ENCODE data around the gene STMN1.
A peak's percentile ranks its signal among the peaks of the same experiment; 100 is the strongest.

Gene STMN1

DNA sequence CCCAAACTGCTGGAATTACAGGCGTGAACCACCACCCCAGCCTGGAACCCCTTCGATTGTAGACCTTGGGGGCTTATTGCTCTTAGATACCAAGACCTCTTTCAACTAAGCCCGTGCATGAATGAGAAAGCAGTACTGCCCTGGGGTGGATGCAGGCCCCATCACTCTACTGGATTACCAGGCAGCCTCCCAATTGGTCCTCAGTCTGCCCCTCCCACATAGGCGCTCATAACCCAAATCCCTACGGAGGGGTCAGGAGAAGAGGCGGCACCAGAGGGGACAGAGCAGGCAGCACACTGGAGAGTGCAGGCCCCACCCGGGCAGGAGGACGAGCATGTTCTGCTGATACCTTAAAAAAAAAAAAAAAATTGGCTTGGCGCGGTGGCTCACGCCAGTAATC, 12.4 kb upstream of the STMN1 start:
- DNase-seq: no peak

DNA sequence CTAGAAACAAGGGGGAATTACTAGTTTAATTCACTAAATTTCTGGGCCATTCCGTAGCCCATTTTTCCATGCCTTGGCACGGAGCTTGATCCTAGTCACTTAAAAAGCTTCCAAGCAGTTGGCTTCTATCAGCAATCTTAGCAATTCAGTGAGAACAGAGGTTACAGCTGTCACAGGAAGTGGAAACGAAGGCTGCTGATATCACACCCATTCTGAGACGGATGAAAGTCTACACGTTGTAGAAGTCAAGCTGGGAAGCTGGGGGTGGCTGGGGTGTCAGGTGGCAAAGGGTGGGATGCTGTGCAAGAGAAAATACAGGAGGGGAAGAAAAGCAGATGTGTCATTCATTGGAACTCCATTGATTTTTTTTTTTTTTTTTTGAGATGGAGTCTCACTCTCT, 11.8 kb upstream of the STMN1 start:
- no peak for DNase-seq

DNA sequence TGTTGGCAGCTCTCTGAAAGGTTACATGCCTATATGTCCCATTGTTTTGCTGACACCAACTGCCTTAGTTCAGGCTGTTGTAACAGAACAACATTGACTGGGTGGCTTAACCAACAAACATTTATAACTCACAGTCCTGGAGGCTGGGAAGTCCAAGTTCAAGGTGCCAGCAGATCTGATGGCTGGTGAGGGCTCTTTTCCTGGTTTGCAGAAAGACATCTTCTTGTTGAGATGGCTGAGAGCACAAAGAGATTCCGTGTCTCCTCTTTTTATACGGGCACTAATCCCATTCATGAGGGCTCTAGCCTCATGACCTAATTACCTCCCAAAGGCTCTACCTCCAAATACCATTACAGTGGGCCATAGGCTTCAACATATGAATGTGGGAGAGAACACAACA, 10.2 kb upstream of the STMN1 start:
- DNase-seq: no peak

DNA sequence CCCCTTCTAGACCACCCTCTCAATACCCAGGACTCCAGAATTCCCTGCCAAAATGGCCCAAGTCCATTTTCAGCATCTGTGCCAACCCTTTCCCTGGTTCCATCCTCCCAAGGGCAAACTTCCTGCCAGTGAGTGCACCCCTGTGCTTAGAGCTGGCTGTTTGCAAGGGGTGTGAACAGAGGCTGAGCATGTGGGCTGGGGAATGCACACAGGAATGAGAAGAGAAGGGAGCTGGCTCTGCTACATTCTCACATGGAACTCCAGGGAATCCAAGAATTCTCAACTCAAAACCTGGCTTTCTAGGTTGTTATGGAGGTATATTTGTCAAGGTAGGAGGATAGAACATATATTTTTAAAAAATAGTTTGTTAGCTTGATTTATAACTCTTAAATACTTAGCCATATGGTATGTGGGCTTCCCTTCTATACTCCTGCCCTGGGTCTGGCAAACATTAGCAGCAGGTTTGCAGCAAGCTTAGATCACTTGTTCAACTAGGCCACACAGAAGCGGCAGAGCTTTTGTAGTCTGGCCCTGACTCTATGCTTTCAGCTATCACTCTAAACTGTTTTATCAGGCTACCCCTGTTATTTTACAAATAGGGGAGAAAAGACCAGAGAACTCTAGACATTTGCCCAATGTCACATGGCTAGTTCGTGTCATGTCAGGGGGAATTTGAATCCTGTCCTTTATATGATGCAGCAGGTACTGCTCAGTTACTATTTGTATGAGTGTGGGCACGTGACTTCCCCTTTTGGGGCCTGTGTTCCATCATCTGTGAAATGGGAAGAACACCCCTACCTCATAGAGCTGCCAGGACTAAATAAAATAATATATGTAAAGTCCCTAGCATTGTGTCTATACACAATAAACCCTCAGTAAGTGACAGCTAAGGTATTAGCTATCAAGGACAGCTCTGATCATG, 8.1 kb upstream of the STMN1 start:
- DNase-seq: no peak

DNA sequence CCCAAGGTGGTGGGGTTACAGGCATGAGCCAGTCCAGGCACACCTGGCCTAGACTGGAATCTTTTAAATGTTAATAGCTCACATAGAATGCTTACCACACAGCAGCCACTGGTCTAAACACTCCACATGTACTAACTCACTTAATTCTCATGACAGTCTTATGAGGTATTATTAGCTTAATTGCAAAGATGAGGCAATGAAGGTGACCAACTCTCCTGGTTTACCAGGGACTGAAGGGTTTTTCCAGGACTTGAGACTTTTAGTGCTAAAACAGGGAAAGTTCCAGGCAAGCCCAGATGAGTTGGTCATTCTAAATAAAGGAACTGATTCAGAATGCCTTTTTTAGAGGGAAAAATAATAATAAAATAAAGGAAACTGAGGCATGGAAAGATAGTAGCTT, 7.0 kb upstream of the STMN1 start:
- DNase-seq: no peak

DNA sequence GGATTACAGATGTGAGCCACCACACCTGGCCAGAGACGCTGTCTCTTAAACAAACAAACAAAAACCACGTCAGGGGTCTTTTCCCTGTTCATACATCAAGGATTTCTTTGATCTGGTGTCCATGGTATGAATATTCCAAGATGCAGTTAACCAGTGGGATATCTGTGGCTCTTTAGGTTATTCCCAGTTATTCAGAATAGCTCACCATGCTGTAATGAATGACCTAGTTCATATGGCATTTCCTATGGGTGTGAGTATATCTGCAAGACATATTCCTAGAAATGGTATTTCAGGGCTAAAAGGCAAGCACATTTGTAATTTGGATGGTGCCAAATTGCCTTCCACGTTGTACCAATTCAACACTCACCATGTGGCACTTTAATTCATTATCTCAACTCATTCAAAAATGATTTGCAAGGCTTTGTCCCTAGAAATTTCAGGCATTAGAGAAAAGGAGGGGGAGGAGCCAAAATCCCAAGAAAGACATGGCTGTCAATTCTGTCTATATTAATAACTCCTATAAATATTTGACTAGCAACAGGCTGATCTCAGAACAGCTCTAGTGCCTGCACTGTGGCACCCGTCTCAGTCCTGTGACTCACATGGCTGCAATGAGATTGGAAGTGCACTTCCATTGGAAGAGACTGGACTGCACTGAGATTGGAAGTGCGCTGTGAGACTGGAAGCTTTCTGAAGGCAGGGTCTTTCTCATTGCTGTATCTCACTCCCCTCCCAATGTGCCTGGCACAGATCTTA, 6.0 kb upstream of the STMN1 start:
- no peak for DNase-seq

DNA sequence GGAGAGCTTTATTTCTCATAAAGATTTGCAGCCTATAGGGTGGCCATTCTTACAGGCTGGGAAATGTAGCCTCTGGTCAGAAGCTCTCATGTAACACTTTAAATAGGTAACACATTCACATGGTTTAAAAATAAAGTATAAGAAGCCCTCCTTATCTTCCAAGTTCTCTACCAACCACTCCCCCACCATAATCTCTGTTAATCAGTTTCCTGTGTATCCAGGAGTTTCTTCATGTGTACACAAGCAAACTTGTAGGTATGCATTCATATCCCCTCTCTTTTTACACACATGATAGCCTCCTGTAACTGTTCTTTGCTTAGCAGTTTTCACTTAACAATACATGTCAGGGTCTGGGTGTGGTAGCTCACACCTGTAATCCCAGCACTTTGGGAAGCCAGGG, 4.9 kb upstream of the STMN1 start:
- DNase-seq: no peak

DNA sequence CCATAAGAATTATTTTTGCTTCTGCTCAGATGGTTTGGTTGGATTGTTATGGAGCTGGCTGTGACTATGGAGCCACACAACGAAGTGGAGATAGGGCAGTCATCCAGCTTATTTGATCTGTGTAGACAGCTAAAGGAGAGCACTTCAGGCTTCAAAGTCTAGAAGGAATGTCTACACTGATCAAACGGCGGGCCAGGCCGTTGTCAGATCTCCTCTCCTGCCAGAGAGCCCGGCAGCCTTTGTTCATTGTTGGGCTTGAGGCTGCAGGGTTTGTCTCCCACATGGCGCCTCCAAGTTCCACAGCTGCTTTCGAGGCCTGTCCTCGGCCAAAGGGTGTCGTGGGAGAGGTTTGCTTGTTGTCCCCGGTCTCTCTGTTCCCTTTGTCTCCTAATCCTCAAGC, 2.8 kb upstream of the STMN1 start:
- no peak for DNase-seq

DNA sequence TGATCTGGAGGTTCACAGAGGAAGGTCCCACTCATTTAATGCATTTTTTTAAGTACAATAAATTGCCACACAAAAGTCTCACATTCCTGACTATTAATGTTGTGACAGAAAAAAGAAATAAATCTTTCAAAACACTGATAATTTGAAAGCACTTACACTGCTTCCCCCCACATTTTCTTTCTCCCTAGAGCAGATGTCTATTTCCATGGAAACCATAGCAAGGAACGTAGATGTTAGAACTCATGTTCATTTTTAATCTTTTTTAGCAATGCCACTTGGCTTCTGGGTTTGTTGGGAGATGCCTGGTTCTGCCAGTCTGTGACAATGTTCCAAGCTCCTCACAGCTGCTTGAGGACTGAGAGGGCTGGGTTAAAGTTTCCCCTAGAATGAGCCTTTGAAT, 1.9 kb upstream of the STMN1 start:
- no peak for DNase-seq

DNA sequence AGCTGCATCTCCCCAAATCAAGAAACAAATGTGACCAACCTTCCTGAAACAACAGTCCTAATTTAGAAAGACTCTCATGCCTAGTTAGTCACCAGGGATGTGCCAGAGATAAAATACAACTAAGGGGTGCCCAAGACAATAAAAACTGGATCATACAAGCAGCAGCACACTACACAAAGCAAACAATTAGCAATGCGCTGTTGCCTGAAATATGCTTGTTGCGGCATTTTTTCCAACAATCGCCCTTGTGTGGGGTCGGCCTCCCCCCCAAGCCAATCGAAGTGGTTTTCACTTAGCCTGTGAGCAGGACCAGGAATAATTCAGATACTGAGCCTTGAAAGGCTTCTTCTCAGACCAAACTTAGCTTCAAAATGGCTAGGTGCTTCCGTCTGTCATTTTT, 1.4 kb upstream of the STMN1 start:
- no peak for DNase-seq

DNA sequence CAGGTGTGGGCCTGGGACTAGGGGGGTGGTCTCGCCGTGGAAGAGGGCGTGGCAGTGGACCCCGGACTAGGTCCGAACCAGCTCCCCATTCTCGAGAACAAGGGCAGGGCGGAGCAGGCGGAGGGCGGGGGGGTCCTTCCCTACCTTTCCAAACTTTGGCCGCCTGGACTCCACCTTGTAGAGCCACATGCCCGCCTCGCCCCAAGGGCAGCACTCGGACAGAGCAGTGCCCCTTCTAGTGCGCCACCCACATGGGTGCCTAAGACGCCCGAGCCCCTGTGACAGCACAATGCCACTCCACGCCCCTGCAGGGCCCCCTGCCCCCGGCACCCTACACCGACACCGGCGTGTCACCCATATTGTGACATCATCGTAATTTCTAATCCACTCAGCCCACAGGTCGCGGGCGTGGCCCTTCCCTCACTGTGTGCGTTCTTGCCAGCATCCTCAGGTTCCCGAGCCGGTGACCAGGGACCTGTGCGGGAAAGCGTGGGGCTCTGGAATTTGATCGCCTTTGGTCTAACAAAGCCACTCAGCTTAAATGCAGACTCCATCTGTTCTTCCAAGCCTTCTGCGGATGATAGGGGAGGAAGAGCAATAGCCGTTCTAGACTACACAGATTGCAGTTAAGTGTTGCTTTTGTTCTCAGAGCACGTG, 553 bp upstream of the STMN1 start:
- DNase-seq: peak in 1 of 4 experiments; percentile 27

DNA sequence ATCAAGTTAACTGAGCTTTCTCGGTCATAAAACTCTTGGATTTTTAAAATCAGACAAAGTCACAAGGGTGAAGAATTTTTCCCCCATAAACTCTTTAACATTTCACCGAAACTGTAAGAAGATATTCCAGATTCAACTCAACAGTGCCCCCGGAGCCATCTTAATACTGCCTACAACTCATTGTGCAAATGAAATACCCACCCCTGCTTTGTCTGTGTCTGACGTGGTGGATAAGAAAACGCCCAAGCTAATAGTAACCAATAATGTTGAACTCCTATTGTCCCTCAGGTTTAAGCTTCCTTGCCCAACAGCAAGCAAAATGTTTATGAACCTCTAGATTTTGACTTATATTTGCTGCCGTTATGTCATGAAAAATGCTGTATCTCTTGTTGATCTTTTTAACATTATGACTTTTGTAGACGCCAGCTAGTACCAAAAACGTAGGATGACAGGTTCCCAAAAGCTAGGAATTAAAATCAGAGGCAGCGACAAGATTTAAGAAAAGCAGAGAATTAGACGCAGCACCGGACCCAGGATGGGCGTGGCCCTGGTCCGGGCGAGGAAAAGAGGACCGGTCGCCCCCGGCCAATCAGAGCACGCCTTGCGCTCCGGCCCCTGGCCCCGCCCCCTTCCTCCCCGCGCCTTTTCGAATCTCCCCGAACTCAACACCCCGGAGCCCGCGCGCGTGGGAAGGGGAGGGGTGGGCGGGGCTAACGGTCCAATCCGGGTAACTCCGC, 1.1 kb downstream of the STMN1 start:
- peak; percentile 71 to 93 (median 82) for DNase-seq

DNA sequence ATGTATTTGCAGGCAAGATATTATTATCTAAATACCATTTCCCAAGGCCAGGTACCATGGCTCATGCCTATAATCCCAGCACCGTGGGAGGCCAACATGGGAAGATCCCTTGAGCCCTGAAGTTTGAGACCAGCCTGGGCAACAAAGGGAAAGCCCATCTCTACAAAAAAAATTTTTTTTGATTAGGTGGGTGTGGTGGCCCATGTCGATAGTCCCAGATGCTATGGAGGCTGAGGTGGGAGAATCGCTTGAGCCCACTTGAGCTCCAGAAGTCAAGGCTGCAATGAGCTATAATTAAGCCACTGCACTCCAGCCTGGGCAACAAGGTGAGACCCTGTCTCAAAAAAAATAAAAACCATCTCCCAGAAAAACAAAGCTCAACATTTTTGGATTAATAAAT, 2.2 kb downstream of the STMN1 start:
- no peak for DNase-seq

DNA sequence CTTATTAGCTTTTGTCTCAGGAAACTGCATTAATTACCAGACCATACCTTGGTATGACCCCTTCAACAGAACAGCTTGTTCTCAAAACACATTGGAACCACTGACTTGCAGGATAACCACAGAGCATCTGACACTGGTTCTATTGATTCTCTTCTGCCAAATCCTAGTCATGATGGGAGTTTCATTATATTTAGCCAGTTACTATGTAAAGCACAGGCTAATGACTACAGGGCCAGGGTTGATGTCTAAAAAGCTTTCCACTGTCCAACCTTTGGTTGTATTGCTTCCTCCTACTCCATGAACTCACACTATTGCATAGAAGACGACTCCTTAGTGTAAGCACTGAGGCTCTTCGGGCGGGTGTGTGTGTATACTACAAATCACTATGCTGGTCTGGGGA, 3.8 kb downstream of the STMN1 start:
- DNase-seq: no peak

DNA sequence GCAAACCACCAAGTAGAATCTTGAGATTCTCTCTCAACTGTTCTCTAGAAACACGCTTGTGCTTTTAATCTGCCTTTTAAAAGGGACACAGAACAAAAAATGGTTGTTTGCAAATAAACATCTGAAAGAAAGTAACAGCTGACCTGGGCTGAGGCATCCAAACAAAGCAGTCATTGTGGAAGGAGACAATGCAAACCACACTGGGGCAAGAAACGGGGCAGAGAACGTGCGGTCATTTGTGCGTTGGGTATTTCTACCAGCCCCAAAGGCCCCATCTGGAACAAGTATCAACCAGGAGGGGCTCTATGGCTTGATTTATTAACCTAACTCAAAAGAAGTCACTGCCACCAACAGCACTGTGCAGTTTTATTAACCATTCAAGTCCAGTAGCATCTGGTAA, 6.0 kb downstream of the STMN1 start:
- no peak for DNase-seq

DNA sequence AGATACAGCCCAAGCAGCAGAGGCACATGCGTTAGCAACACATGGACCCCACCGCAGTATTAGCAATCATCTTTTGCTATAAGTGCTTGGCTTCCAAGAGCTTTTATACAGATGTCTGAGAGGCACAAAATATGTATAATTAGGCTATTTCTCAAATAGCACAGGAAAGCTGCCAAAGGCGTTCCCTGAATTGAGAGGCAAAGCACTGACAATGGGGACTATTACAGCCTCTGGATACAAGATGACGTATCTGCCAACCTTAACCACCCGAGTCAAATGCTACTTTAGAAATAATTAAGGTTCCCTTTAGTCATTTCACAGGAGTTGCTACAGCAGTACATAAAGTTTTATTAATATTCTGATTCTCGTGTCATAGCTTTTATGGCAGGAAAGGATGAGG, 6.4 kb downstream of the STMN1 start:
- DNase-seq: no peak

DNA sequence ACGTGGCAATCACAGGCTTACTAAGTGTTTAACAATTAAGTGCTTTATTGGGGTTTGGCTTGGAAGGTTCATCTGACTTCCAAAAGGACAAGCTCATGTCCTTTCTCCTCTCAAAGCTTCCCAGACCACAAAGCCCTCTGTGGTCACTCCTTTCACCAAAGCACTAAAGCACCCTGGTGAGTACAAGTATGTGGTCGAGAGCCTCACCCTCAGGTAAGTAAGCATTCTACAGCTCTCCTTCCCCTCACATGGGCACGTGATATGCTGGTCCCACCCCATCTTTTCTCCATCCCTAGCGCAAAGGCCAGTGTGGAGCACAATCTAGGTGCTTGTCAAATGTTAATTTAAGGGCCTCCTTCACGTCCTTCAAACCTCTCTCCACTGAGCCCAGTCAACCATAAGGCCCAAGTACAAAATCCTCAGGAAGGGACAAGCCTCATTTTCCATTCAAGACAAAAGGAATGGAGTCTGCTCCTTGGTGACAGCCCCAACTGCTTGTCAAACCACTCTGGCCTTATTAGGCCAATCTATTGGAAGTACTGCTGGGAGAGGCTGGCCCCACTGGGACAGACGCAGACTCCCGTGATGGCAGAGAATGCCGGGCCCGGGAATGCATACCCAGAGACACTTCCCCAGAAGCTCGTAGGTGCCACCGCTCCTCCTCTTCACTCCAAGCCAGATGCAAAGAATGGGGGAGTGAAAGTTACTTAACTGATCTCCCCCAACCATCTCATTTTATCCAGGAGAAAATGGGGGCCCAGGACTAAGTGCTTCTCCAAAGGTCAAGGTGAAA, 7.8 kb downstream of the STMN1 start:
- DNase-seq: no peak

DNA sequence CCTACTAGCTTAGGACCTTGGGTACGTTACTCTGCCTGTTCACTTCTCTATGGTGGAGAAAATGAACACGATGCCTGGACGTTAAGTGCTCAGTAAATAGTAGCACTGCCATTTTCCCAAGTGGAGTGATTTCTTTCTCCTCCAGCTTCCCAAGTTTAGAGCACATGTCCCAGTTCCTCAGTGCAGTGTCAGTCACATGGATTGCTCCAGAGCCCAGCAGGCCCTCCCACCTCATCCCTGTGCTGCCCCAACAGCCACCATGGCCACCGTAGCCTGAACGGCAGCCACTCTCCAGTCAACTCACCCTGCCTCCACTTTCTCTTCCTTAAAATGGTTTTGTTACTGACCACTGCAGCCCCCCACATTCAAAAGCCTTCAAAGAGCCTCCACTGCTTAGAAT, 8.5 kb downstream of the STMN1 start:
- no peak for DNase-seq

DNA sequence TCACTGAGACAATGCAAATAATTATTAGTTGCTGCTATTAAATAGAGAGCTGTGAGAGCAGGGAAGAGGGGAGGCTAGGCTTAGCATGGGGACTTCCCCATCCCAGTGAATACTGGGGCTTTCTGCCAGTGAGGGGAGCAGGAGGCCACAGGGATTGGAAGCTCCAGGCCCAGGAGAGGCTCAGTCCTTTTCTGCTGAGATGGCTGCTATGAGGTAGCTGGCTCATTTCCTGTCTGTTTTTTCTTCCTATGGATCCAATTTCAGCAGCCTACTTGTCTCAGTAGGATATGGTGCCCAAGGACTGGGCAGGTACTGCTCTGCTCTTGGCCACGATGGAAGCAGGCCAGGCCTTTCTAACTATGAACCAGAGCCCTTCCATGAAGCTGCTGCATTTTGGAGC, 10.0 kb downstream of the STMN1 start:
- DNase-seq: no peak

DNA sequence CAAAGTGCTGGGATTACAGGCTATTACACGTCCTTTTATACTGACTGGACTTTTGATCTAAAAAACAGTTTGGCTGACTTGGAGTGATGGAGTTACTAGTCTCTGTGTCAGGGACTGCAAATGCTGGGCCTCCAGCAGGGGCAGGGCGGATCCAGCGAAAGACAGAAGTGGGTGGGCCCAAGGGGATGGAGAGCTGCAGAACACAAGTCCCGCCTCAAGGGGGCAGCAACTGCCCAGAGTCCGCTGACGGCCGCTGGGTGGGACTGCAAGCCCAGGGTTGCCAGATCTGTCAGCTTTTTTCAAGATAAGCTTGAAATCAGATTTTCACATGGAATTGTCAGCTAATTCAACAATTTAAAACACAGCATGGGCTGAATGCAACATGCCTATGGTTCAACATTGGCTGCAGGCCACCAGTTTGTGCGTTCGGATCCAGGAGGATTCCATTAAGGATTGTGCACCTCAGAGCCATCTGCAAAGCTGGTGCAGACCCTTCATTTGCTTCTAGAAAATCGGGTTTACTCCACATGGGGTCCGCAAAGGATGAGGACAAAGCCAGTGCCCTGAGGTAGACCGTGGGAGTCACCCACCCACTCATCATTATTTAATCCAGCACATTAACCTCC, 10.7 kb downstream of the STMN1 start:
- peak; percentile 63 to 87 (median 79) for DNase-seq

DNA sequence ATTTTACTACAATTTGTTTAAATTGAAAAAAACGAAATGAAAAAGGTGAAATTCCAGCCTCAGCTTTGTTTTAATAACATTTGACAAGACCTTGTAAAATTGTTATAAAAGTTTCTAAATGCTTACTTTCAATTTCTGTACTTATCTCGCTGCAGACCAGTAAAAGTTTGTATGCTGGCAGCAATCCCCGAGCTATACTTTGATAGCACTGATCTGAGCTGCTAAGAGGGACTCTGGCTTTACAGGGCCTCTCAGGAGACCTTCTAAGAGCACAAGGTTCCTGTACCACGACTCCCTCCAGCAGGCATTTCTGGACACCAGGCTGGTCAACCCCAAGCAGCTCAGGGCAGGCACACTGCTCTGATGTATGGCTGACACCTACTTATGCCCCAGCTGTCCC, 13.1 kb downstream of the STMN1 start:
- DNase-seq: no peak

DNA sequence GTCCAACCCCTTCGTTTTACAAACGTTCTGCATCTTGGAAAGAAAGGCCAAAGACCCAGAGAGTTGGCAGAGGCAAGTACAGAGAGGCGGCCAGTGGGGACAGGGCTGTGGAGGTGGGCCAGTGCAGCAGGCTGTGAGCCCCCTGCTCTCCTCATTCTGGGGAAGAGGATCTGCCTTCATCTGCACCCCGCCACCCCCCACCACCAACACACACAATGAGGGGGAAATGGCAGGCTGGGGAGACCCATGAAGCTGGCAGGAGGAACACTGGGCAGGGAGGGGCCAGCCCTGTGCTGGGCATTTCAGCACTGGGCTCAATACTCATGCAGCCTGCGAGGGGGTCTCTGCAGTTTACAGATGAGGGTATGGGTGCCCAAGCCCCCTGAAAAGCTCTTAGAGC, 14.6 kb downstream of the STMN1 start:
- no peak for DNase-seq
